Keratinocyte (primary cell): ENCODE measurements around the gene FBXO41. TPM values are rescaled to one million over a fixed set of nuclear protein-coding genes. Genes with fewer than 3 reads are reported as not detected.
A peak's percentile ranks its signal among the peaks of the same experiment; 100 is the strongest.

Source experiments
- DNase-seq: peaks from one replicate; pipeline ENCODE4 v3.0.0-alpha.2; 2011; ENCODE audit warnings: low read depth, missing footprints, low spot score
- FAIRE-seq: peaks from 2 replicates; lab custom pipeline; 2011; peaks lifted over from hg19 to GRCh38; lab: Jason Lieb, UNC
- H2AFZ ChIP-seq: 2 replicates; pipeline ENCODE4 v1.6.0; 2012; ENCODE audit warnings: low read length, control low read depth, inconsistent platforms; ENCODE audit not compliant: control insufficient read depth
- H3K27ac ChIP-seq: 2 replicates; pipeline ENCODE4 v1.5.1; 2011; ENCODE audit warnings: low read length; ENCODE audit not compliant: control insufficient read depth, insufficient read depth
- H3K27me3 ChIP-seq: 3 replicates; pipeline ENCODE4 v1.6.0; 2011; ENCODE audit warnings: low read length; ENCODE audit not compliant: control insufficient read depth, insufficient read depth; ENCODE audit errors: extremely low read depth
- H3K36me3 ChIP-seq, 2 experiments: 2 replicates in 1 of 2; 3 replicates in 1 of 2; pipeline ENCODE4 v1.5.1; 2011; ENCODE audit warnings: low read length in 2 of 2, mild to moderate bottlenecking in 1 of 2; ENCODE audit not compliant: control insufficient read depth in 2 of 2, insufficient read depth in 2 of 2; ENCODE audit errors: extremely low read depth in 1 of 2
- H3K4me1 ChIP-seq: 3 replicates; pipeline ENCODE4 v1.5.1; 2011; ENCODE audit warnings: low read length; ENCODE audit not compliant: control insufficient read depth, insufficient read depth; ENCODE audit errors: extremely low read depth
- H3K4me2 ChIP-seq: 3 replicates; pipeline ENCODE4 v1.6.0; 2011; ENCODE audit warnings: low read depth, low read length; ENCODE audit not compliant: control insufficient read depth, insufficient read depth; ENCODE audit errors: extremely low read depth
- H3K4me3 ChIP-seq, 3 experiments: fragments of 200-600 bp in 1 of 3; sonication (generic) in 1 of 3; 2 replicates in 2 of 3; 3 replicates in 1 of 3; pipeline ENCODE4 v1.5.1; 2011 to 2016; ENCODE audit warnings: low read length in 3 of 3, mild to moderate bottlenecking in 3 of 3, control low read depth in 2 of 3, inconsistent platforms in 1 of 3, low read depth in 1 of 3, mixed read lengths in 1 of 3, mixed run types in 1 of 3, moderate library complexity in 1 of 3; ENCODE audit not compliant: control insufficient read depth in 2 of 3, insufficient read depth in 2 of 3; ENCODE audit errors: extremely low read depth in 1 of 3
- H3K79me2 ChIP-seq: 2 replicates; pipeline ENCODE4 v1.6.0; 2012; ENCODE audit warnings: low read length; ENCODE audit not compliant: control insufficient read depth, insufficient read depth
- H3K9ac ChIP-seq: 3 replicates; pipeline ENCODE4 v1.6.0; 2011; ENCODE audit warnings: low read length; ENCODE audit not compliant: control insufficient read depth, insufficient read depth; ENCODE audit errors: extremely low read depth
- H3K9me1 ChIP-seq: 3 replicates; pipeline ENCODE4 v1.6.0; 2011; ENCODE audit warnings: low read length; ENCODE audit not compliant: control insufficient read depth, insufficient read depth; ENCODE audit errors: extremely low read depth
- H3K9me3 ChIP-seq: 2 replicates; pipeline ENCODE4 v1.5.1; 2012; ENCODE audit warnings: low read depth, low read length; ENCODE audit not compliant: control insufficient read depth
- H4K20me1 ChIP-seq: 3 replicates; pipeline ENCODE4 v1.6.0; 2011; ENCODE audit warnings: low read length; ENCODE audit not compliant: control insufficient read depth, insufficient read depth; ENCODE audit errors: extremely low read depth
- EZH2 ChIP-seq: IDR thresholded peaks from one replicate; pipeline ENCODE4 v1.6.1; 2012; ENCODE audit warnings: inconsistent platforms, mild to moderate bottlenecking, low read length, moderate library complexity
- dilution Hi-C: fragments of 300-500 bp; cut with MboI; formaldehyde crosslinking; loops from one replicate; pipeline ENCODE4 v1.7.0; 2020; ENCODE audit warnings: low sequenced_read_pairs; ENCODE audit not compliant: extremely low pct_ligation_motif_present
- polyA plus RNA-seq, 5 experiments: library from polyadenylated mRNA; depleted of rRNA in 3 of 5; stranded (reverse) in 3 of 5; stranded (forward) in 1 of 5; unstranded in 1 of 5; fragments of >200 nt; gene quantifications; 1 replicate in 1 of 5; 2 replicates in 3 of 5; 3 replicates in 1 of 5; pipeline versions ENCODE4 v1.2.1 to v1.2.3, GENCODE V29; 2011 to 2012; ENCODE audit warnings: missing spikeins in 2 of 5, low read depth in 1 of 5, low replicate concordance in 1 of 5
- TF ChIP-seq, protein P1 (sequence below), 3 experiments: IDR thresholded peaks in 1 of 3; conservative IDR thresholded peaks in 1 of 3; optimal IDR thresholded peaks in 1 of 3; 2 replicates in 2 of 3; 3 replicates in 1 of 3; pipeline versions ENCODE3 to v1.5.1; 2011; ENCODE audit warnings: low read length in 3 of 3, mild to moderate bottlenecking in 3 of 3, moderate library complexity in 2 of 3, control low read depth in 1 of 3, inconsistent platforms in 1 of 3; ENCODE audit not compliant: insufficient read depth in 2 of 3; ENCODE audit errors: extremely low read depth in 1 of 3

Gene FBXO41
- polyA plus RNA-seq, 1 donor (not counting 4 experiments of a cell fraction or from before 2014, with no cell fraction given) = 4.1 TPM

- no peaks in the 10 kb centered on the region for H3K27me3 ChIP-seq
- no peak overlapping the region for H2AFZ ChIP-seq
- H3K9ac ChIP-seq = no peak overlapping the region
- H3K4me1 ChIP-seq = no peaks in the 10 kb centered on the region
- no peaks in the 10 kb centered on the region for H3K79me2 ChIP-seq
- no peak for FAIRE-seq
- no peak overlapping the region for H3K4me3 ChIP-seq
- H3K36me3 ChIP-seq = peaks cover 0 to 7% of the 10 kb centered on the region in 2 experiments
- no peak for TF ChIP-seq EZH2
- TF ChIP-seq, protein P1, sequence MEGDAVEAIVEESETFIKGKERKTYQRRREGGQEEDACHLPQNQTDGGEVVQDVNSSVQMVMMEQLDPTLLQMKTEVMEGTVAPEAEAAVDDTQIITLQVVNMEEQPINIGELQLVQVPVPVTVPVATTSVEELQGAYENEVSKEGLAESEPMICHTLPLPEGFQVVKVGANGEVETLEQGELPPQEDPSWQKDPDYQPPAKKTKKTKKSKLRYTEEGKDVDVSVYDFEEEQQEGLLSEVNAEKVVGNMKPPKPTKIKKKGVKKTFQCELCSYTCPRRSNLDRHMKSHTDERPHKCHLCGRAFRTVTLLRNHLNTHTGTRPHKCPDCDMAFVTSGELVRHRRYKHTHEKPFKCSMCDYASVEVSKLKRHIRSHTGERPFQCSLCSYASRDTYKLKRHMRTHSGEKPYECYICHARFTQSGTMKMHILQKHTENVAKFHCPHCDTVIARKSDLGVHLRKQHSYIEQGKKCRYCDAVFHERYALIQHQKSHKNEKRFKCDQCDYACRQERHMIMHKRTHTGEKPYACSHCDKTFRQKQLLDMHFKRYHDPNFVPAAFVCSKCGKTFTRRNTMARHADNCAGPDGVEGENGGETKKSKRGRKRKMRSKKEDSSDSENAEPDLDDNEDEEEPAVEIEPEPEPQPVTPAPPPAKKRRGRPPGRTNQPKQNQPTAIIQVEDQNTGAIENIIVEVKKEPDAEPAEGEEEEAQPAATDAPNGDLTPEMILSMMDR (optimal IDR thresholded peaks at IDR 0.05 in 1 of 3, IDR thresholded peaks at IDR 0.05 in 1 of 3, conservative IDR thresholded peaks at IDR 0.05 in 1 of 3; ENCODE audit: extremely low read depth in 1 of 3, insufficient read depth in 2 of 3, low read length in 3 of 3) = no peak
- DNase-seq = no peak
- no peak overlapping the region for H3K4me2 ChIP-seq
- no peaks in the 10 kb centered on the region for H3K9me3 ChIP-seq
- dilution Hi-C loops = no loop called here
- no peaks in the 10 kb centered on the region for H3K9me1 ChIP-seq
- H4K20me1 ChIP-seq = no peaks in the 10 kb centered on the region
- H3K27ac ChIP-seq = no peak overlapping the region
These were observed 22.1 kb downstream of the FBXO41 start for GRCh38 chr2:73262108-73262651.

GRCh38 chr2:73260338-73260984 lies 23.8 kb downstream of the FBXO41 start:
- dilution Hi-C loops = no loop called here
- Histone ChIP-seq H3K9me3 (no peaks in the 10 kb centered on the region), H3K9me1 (no peaks in the 10 kb centered on the region), H3K27me3 (no peaks in the 10 kb centered on the region), H3K27ac (no peak overlapping the region), H3K79me2 (no peaks in the 10 kb centered on the region), H2AFZ (no peak overlapping the region), H3K9ac (no peak overlapping the region), H3K4me3 (no peak overlapping the region), H3K4me1 (peaks cover 4% of the 10 kb centered on the region), H3K36me3 (peaks cover 0 to 7% of the 10 kb centered on the region in 2 experiments), H4K20me1 (no peaks in the 10 kb centered on the region), H3K4me2 (no peak overlapping the region)
- DNase-seq (no peak), FAIRE-seq (no peak)
- TF ChIP-seq, protein P1 (optimal IDR thresholded peaks at IDR 0.05 in 1 of 3, IDR thresholded peaks at IDR 0.05 in 1 of 3, conservative IDR thresholded peaks at IDR 0.05 in 1 of 3; ENCODE audit: extremely low read depth in 1 of 3, insufficient read depth in 2 of 3, low read length in 3 of 3) = peak; percentile 34 to 70 (median 51)
- no peak for TF ChIP-seq EZH2
